Endometrial microvascular endothelial cells (primary cell): ENCODE measurements around the gene CPPED1. TPM values are rescaled to one million over a fixed set of nuclear protein-coding genes. Genes with fewer than 3 reads are reported as not detected.

ENCODE experiments used
- in situ Hi-C: cut with HindIII; loops from 2 replicates; pipeline ENCODE4 v1.10.0; 2017; ENCODE audit warnings: low sequenced_read_pairs, low pct_unique_long_range_greater_than_20kb; ENCODE audit errors: inconsistent ontology term
- total RNA-seq: library from RNA; depleted of rRNA; stranded (reverse); fragments of >200 nt; gene quantifications from one replicate; pipeline ENCODE4 v1.2.3, GENCODE V29; 2015; ENCODE audit errors: inconsistent ontology term

CPPED1 gene
- total RNA-seq, 1 donor from 2014 or later, result 34.4 TPM

GRCh38 chr16:12749076-12749475, 54.6 kb downstream of the CPPED1 start:
- in situ Hi-C loops, result no loop called here

GRCh38 chr16:12747827-12748226, 55.9 kb downstream of the CPPED1 start:
- in situ Hi-C loops, result no loop called here

DNA sequence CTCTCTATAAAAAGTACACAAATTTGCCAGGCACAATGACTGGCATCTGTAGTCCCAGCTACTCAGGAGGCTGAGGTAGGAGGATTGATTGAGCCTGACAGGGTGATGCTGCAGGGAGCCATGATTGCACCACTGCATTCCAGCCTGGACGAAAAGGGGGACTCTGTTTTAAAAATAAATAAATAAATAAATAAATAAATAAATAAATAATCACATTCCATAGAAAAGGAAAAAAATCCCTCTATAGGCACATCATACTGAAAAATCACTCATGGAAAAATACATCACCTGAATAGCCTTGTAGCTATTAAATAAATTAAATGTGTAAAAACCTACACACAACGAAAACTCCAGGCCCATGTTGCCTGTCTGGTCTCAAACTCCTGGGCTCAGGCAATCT, 56.4 kb downstream of the CPPED1 start:
- in situ Hi-C loops, result no loop called here

DNA sequence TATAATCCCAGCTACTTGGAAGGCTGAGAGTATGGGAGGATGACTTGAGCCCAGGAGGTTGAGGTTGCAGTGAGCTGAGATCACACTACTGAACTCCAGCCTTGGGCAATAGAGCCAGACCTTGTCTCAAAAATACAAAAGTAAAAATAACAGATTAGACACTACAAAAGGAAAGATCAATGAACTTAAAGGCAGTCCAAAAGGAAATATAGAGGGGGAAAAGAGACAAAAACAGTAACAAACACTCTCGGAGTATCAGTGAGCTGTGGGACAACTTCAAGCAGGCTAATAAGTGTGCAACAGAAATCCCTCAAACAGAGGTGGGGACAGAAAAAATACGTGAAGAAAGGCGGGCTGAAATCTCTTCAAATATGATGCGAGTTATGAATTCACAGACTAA, 58.8 kb downstream of the CPPED1 start:
- in situ Hi-C loops, result no loop called here

GRCh38 chr16:12742741-12743140, 60.9 kb downstream of the CPPED1 start:
- in situ Hi-C loops, result no loop called here

GRCh38 chr16:12740986-12741610, 62.6 kb downstream of the CPPED1 start:
- in situ Hi-C loops, result no loop called here

- in situ Hi-C loops, result no loop called here
These were observed 63.9 kb downstream of the CPPED1 start for GRCh38 chr16:12739738-12740137.

DNA sequence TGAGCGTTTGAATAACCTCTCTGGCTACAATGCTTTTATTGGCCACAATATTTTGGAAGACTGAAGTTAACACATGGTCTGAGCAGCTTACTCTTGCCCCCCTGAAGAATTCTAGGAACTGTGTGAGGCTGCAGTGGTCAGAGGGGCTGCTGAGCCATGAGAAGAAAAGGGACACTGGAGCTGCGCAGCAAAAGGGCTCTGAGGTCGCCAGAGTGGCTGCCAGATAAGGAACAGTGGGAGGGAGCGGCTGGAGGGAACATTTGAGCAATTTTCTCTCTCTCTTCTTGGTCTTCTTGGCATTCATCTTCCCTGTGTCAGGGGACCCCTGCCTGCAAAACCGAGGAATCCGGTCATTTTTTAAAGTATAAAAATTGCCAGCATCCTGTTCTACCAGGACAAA, 66.1 kb downstream of the CPPED1 start:
- in situ Hi-C loops, result no loop called here

- in situ Hi-C loops, result no loop called here
These were observed 67.9 kb downstream of the CPPED1 start for GRCh38 chr16:12735805-12736204.

DNA sequence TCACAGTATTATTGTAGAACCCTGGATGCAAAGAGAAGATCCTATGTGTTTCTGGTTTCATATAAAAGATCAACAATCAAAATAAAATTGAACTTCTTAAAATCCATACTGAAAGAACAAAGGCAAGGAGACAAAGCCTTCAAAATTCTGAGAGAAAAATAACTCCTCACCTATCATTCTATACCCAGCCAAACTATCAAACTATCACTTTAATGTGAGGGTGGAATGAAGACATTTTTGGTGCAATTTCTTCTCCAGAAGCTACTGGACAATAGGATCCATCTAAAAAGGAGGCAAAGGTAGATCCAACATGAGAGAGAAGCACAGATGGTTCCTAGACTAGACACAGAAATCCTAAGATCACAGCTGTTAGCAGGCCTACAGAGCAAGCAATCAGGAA, 71.1 kb downstream of the CPPED1 start:
- in situ Hi-C loops, result no loop called here

GRCh38 chr16:12729448-12729847, 74.2 kb downstream of the CPPED1 start:
- in situ Hi-C loops, result no loop called here

DNA sequence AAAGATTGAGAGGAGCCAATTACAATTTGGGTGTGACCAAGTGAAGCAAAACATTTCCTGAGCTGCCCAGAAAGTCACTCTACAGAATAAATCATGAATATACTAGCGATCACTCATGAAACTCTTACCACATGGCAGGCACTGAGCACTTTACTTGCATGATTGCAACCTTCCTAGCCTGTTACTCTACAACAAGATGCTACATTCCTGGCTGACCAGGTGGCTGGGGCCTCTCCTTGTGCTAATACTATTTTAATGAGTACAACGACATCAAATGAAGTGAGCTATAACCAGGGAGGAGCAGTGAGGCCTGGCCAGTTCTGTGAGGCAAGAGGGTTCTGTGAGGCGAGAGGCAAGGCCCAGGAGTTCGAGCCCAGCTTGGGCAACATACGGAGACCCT, 75.2 kb downstream of the CPPED1 start:
- in situ Hi-C loops, result no loop called here

GRCh38 chr16:12724226-12724625, 79.5 kb downstream of the CPPED1 start:
- in situ Hi-C loops, result no loop called here

DNA sequence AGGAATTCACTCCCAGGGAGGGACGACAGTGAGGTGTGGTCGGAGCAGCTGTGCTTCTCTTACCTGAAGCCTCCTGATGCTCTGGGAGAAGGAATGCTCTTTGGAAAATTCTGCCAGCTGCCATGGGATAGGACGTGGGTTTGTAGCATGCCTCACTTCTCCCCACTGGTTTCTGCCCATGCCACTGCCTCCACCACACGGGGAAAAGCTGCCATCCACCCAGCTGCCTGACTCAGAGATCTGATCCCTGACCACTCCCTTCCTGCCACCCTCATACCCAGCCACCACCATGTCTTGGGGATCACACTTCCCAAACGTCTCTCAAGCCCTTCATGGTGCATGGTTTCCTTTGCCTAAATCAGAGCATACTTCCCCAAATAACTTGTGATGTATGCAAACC, 80.0 kb downstream of the CPPED1 start:
- in situ Hi-C loops, result no loop called here

GRCh38 chr16:12721841-12722421, 81.8 kb downstream of the CPPED1 start:
- in situ Hi-C loops, result no loop called here

DNA sequence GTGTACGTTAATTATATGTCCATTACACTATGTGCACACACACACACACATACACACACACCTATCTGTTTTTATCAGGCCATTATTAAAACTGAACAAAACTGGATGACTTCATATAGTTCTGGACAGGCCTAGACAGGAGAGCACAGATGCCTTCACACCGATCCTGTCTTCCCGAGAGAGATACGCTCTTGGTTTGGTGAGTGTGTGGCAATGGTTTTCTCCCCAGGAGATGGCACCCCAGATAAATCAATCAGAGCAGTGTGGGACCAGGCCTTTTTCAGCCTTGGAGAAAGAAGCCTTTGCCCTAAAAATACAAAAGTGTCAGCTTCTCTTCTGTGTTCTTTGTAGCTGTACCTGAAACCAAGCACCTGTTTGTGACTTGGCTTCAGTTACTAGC, 83.7 kb downstream of the CPPED1 start:
- in situ Hi-C loops, result no loop called here

GRCh38 chr16:12716658-12717057, 87.0 kb downstream of the CPPED1 start:
- in situ Hi-C loops, result no loop called here

GRCh38 chr16:12709807-12710206, 93.9 kb downstream of the CPPED1 start:
- in situ Hi-C loops, result no loop called here

DNA sequence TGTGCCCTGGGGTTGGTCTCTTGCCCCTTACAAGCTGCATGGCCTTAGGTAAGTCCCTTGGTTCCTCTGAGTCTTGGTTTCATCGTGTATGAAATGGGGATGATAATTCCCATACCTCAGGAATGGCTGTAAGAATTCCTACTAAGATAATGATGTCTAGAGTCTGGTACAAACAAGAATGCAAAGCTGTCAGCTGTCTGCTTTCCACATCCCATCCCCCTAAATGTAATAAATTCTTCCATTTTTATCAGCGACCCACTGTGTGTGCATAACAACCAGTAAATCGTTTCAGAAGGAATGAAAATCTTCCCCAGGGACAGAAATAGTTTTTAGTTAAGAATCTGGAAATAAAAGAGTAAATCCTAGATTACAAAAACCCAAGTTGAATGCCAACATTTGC, 95.4 kb downstream of the CPPED1 start:
- in situ Hi-C loops, result no loop called here

DNA sequence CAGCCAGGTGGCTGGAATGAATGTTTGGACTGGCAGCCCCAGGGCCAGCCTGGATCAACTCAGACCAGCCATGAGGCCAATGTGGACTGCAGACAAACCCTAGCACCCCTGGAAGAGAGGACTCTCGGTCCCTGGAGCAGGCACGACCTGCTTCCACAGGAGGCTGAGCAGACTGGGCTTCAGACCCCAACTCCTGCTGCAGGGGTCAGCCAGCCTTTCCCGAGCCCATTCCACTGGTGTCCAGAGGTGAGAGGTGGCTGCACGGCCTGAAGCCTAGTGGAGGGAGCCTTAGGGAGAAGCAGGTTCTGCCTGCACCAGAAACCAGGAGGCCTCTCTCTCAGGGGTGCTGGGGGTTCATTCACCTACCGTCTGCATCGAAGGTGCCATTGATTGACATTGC, 97.1 kb downstream of the CPPED1 start:
- in situ Hi-C loops, result no loop called here

- in situ Hi-C loops, result no loop called here
These were observed 99.1 kb downstream of the CPPED1 start for GRCh38 chr16:12704492-12705111.
